Liver (tissue), 9 donors: ENCODE data around the gene PNKD. TPM values are rescaled to one million over a fixed set of nuclear protein-coding genes. Genes with fewer than 3 reads are reported as not detected.
A peak's percentile ranks its signal among the peaks of the same experiment; 100 is the strongest.

Source experiments
- DNase-seq: peaks from one replicate; pipeline ENCODE4 v3.0.0-alpha.2; 2017; ENCODE audit warnings: low spot score
- H3K27ac ChIP-seq, 2 donors: one replicate each; pipeline ENCODE4 v1.7.0; 2013; ENCODE audit warnings: inconsistent platforms in 2 of 2, low read length in 2 of 2, control low read depth in 1 of 2, low read depth in 1 of 2, mild to moderate bottlenecking in 1 of 2
- H3K27me3 ChIP-seq, 4 donors: one replicate each; pipeline versions ENCODE4 v1.6.1 to v1.7.0; 2013; ENCODE audit warnings: low read length in 3 of 4, inconsistent platforms in 1 of 4, mild to moderate bottlenecking in 1 of 4, moderate library complexity in 1 of 4; ENCODE audit not compliant: control insufficient read depth in 4 of 4, insufficient read depth in 4 of 4
- H3K36me3 ChIP-seq, 4 donors: one replicate each; pipeline versions ENCODE4 v1.6.1 to v1.7.0; 2013; ENCODE audit warnings: low read length in 3 of 4, mild to moderate bottlenecking in 3 of 4, low read depth in 1 of 4, moderate library complexity in 1 of 4; ENCODE audit not compliant: control insufficient read depth in 4 of 4, insufficient read depth in 3 of 4
- H3K4me1 ChIP-seq, 4 donors: one replicate each; pipeline versions ENCODE4 v1.6.1 to v1.7.0; 2013; ENCODE audit warnings: low read length in 3 of 4, mild to moderate bottlenecking in 3 of 4, moderate library complexity in 1 of 4; ENCODE audit not compliant: control insufficient read depth in 4 of 4, insufficient read depth in 4 of 4
- H3K4me3 ChIP-seq, 3 donors: one replicate each; pipeline versions ENCODE4 v1.6.1 to v1.7.0; 2013; ENCODE audit warnings: low read length in 3 of 3, control low read depth in 1 of 3, low read depth in 1 of 3, mild to moderate bottlenecking in 1 of 3
- H3K9ac ChIP-seq, 2 donors: one replicate each; pipeline ENCODE4 v1.7.0; 2013; ENCODE audit warnings: low read length in 2 of 2, mild to moderate bottlenecking in 2 of 2, moderate library complexity in 2 of 2, control low read depth in 1 of 2, low read depth in 1 of 2
- H3K9me3 ChIP-seq, 4 donors: one replicate each; pipeline versions ENCODE4 v1.6.1 to v1.7.0; 2013; ENCODE audit warnings: low read length in 3 of 4; ENCODE audit not compliant: control insufficient read depth in 4 of 4
- CTCF ChIP-seq: fragments of 150-350 bp; IDR thresholded peaks from 2 replicates; pipeline ENCODE4 v1.5.1; 2017; ENCODE audit warnings: improper control_type of control experiment, low read depth, low read length; ENCODE audit not compliant: missing input control
- EGR1 ChIP-seq, 2 donors: IDR thresholded peaks; 2 replicates each; pipeline ENCODE4 v1.6.1; 2016 to 2018; ENCODE audit warnings: antibody characterized with exemption in 2 of 2, low read depth in 2 of 2
- FOXA1 ChIP-seq: IDR thresholded peaks from 2 replicates; pipeline ENCODE4 v1.6.1; 2016; ENCODE audit warnings: antibody characterized with exemption
- FOXA2 ChIP-seq: IDR thresholded peaks from 2 replicates; pipeline ENCODE4 v1.6.1; 2016; ENCODE audit warnings: antibody characterized with exemption
- GABPA ChIP-seq, 2 donors: IDR thresholded peaks in 1 of 2; conservative IDR thresholded peaks in 1 of 2; 2 replicates each; pipeline ENCODE4 v1.6.1; 2016; ENCODE audit warnings: antibody characterized with exemption in 2 of 2, mild to moderate bottlenecking in 1 of 2, moderate library complexity in 1 of 2
- HNF4A ChIP-seq, 2 donors: conservative IDR thresholded peaks; 2 replicates each; pipeline ENCODE4 v1.6.1; 2016; ENCODE audit warnings: antibody characterized with exemption in 2 of 2, mild to moderate bottlenecking in 2 of 2
- HNF4G ChIP-seq: IDR thresholded peaks from 2 replicates; pipeline ENCODE4 v1.6.1; 2016; ENCODE audit warnings: antibody characterized with exemption
- JUND ChIP-seq, 2 donors: IDR thresholded peaks; 2 replicates each; pipeline ENCODE4 v1.6.1; 2016; ENCODE audit warnings: antibody characterized with exemption in 2 of 2
- NR2F2 ChIP-seq: IDR thresholded peaks from 2 replicates; pipeline ENCODE4 v1.6.1; 2016; ENCODE audit warnings: antibody characterized with exemption
- RAD21 ChIP-seq, 2 donors: IDR thresholded peaks; 2 replicates each; pipeline ENCODE4 v1.6.1; 2016; ENCODE audit warnings: antibody characterized with exemption in 2 of 2, mild to moderate bottlenecking in 2 of 2
- REST ChIP-seq: IDR thresholded peaks from 2 replicates; pipeline ENCODE4 v1.6.1; 2016; ENCODE audit warnings: antibody characterized with exemption, mild to moderate bottlenecking
- RXRA ChIP-seq, 2 donors: IDR thresholded peaks; 2 replicates each; pipeline ENCODE4 v1.6.1; 2017 to 2018; ENCODE audit warnings: antibody characterized with exemption in 2 of 2, mild to moderate bottlenecking in 1 of 2
- SP1 ChIP-seq: IDR thresholded peaks from 2 replicates; pipeline ENCODE4 v1.6.1; 2018; ENCODE audit warnings: antibody characterized with exemption, mild to moderate bottlenecking
- TAF1 ChIP-seq: conservative IDR thresholded peaks from 2 replicates; pipeline ENCODE4 v1.6.1; 2016; ENCODE audit warnings: antibody characterized with exemption, mild to moderate bottlenecking
- YY1 ChIP-seq: IDR thresholded peaks from 2 replicates; pipeline ENCODE4 v1.6.1; 2016; ENCODE audit warnings: antibody characterized with exemption, mild to moderate bottlenecking
- WGBS: extraction: QIAGEN DNeasy Blood & Tissue Kit; methylation state at CpG from one replicate; pipeline ENCODE4 v1.1.7; 2013; 5-methylcytosine and 5-hydroxymethylcytosine counted together
- polyA plus RNA-seq, 2 donors: library from polyadenylated mRNA; stranded (reverse) in 1 of 2; unstranded in 1 of 2; fragments of 200-250 nt in 1 of 2; fragments of >200 nt in 1 of 2; fragmentation: Nextera tagmentation in 1 of 2; extraction: Ambion mirVana in 1 of 2; gene quantifications; one replicate each; pipeline versions ENCODE4 v1.2.1 to v1.2.3, GENCODE V29; 2013 to 2015
- total RNA-seq, 2 donors: library from RNA; depleted of rRNA; stranded (reverse); fragments of >200 nt; gene quantifications; one replicate each; pipeline ENCODE4 v1.2.3, GENCODE V29; 2014
- TF ChIP-seq, protein P1 (sequence below): IDR thresholded peaks from 2 replicates; pipeline ENCODE4 v1.6.1; 2016; ENCODE audit warnings: antibody characterized with exemption
- TF ChIP-seq, protein P2 (sequence below): IDR thresholded peaks from 2 replicates; pipeline ENCODE4 v1.6.1; 2016; ENCODE audit warnings: antibody characterized with exemption
- TF ChIP-seq, protein P3 (sequence below): IDR thresholded peaks from 2 replicates; pipeline ENCODE4 v1.6.1; 2016; ENCODE audit warnings: antibody characterized with exemption
- donor health status: healthy.
- donor health status: healthy.
- donor health status: healthy.
- donor health status: healthy.
- donor health status: healthy.

The PNKD gene
- total and polyA plus RNA-seq, 4 donors, result 28.5 to 161 (median 94.9) TPM

GRCh38 chr2:218354045-218354444 is 83.7 kb downstream of the PNKD start:
- DNase-seq, result no peak
- WGBS, result 89% methylated on average over 14 of the region's 14 CpGs
- no peak overlapping the region for H3K4me3 ChIP-seq
- H3K9ac ChIP-seq, result no peak overlapping the region
- H3K36me3 ChIP-seq, result no peaks in the 10 kb centered on the region
- no peak overlapping the region for H3K27ac ChIP-seq
- TF ChIP-seq YY1 (no peak), JUND (IDR thresholded peaks at IDR 0.05) (no peak), HNF4A (conservative IDR thresholded peaks at IDR 0.05) (no peak), RXRA (IDR thresholded peaks at IDR 0.05) (no peak), NR2F2 (no peak)
- TF ChIP-seq, protein P1, sequence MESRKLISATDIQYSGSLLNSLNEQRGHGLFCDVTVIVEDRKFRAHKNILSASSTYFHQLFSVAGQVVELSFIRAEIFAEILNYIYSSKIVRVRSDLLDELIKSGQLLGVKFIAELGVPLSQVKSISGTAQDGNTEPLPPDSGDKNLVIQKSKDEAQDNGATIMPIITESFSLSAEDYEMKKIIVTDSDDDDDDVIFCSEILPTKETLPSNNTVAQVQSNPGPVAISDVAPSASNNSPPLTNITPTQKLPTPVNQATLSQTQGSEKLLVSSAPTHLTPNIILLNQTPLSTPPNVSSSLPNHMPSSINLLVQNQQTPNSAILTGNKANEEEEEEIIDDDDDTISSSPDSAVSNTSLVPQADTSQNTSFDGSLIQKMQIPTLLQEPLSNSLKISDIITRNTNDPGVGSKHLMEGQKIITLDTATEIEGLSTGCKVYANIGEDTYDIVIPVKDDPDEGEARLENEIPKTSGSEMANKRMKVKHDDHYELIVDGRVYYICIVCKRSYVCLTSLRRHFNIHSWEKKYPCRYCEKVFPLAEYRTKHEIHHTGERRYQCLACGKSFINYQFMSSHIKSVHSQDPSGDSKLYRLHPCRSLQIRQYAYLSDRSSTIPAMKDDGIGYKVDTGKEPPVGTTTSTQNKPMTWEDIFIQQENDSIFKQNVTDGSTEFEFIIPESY, result no peak
- H3K4me1 ChIP-seq, result peaks cover 0 to 7% (median 4%) of the 10 kb centered on the region in 4 donors
- H3K9me3 ChIP-seq, result peaks cover 0 to 4% (median 1%) of the 10 kb centered on the region in 4 donors
- H3K27me3 ChIP-seq, result no peaks in the 10 kb centered on the region

GRCh38 chr2:218354850-218355443 is 84.6 kb downstream of the PNKD start:
- DNase-seq, result no peak
- WGBS, result 59% methylated on average over 20 of the region's 20 CpGs
- Histone ChIP-seq H3K9ac (no peak overlapping the region), H3K27me3 (no peaks in the 10 kb centered on the region), H3K27ac (no peak overlapping the region), H3K36me3 (no peaks in the 10 kb centered on the region), H3K4me1 (peaks cover 0 to 7% (median 4%) of the 10 kb centered on the region in 4 donors), H3K9me3 (peaks cover 0 to 4% (median 1%) of the 10 kb centered on the region in 4 donors), H3K4me3 (no peak overlapping the region)
- TF ChIP-seq REST (no peak), JUND (IDR thresholded peaks at IDR 0.05) (no peak), RXRA (IDR thresholded peaks at IDR 0.05) (peak in 1 of 2 donors; percentile 48), SP1 (peak; percentile 48), RAD21 (IDR thresholded peaks at IDR 0.05) (peak in 1 of 2 donors; percentile 35), EGR1 (IDR thresholded peaks at IDR 0.05; ENCODE audit: low read depth in 2 of 2) (no peak), CTCF (no peak), NR2F2 (no peak), YY1 (no peak), HNF4A (conservative IDR thresholded peaks at IDR 0.05) (peak; percentile 48 to 78), TAF1 (no peak), FOXA1 (no peak), HNF4G (peak; percentile 46), FOXA2 (no peak), GABPA (IDR thresholded peaks at IDR 0.05 in 1 of 2, conservative IDR thresholded peaks at IDR 0.05 in 1 of 2) (no peak)
- TF ChIP-seq, protein P2, sequence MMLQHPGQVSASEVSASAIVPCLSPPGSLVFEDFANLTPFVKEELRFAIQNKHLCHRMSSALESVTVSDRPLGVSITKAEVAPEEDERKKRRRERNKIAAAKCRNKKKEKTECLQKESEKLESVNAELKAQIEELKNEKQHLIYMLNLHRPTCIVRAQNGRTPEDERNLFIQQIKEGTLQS, result no peak
- TF ChIP-seq, protein P3, sequence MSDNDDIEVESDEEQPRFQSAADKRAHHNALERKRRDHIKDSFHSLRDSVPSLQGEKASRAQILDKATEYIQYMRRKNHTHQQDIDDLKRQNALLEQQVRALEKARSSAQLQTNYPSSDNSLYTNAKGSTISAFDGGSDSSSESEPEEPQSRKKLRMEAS, result no peak
- TF ChIP-seq, protein P1, result no peak
